ENCODE data around the gene SWAP70.

SWAP70 gene

GRCh38 chr11:9680028-9680427 lies 16.2 kb downstream of the SWAP70 start:
- TF ChIP-seq CTCF (conservative IDR thresholded peaks at IDR 0.05), result no peak
- H3K27ac ChIP-seq, result no peak overlapping the region

- TF ChIP-seq CTCF (conservative IDR thresholded peaks at IDR 0.05), result no peak
Observed at GRCh38 chr11:9681583-9682372, 17.9 kb downstream of the SWAP70 start.

GRCh38 chr11:9687711-9688477 lies 24.0 kb downstream of the SWAP70 start:
- no peak for TF ChIP-seq CTCF (conservative IDR thresholded peaks at IDR 0.05)
- no peak overlapping the region for H3K27ac ChIP-seq

More at GRCh38 chr11:9681583-9682372, 17.9 kb downstream of the SWAP70 start:
- H3K27ac ChIP-seq, result no peak overlapping the region

GRCh38 chr11:9688716-9689511 lies 25.0 kb downstream of the SWAP70 start:
- no peak for TF ChIP-seq CTCF (conservative IDR thresholded peaks at IDR 0.05)
- H3K27ac ChIP-seq, result no peak overlapping the region

GRCh38 chr11:9689721-9690120 lies 25.8 kb downstream of the SWAP70 start:
- TF ChIP-seq CTCF (conservative IDR thresholded peaks at IDR 0.05), result no peak

GRCh38 chr11:9691865-9692264 lies 28.0 kb downstream of the SWAP70 start:
- TF ChIP-seq CTCF (conservative IDR thresholded peaks at IDR 0.05), result no peak
- H3K27ac ChIP-seq, result peak overlapping the region; percentile 66; the same call in 1 of the 2 replicates

More at GRCh38 chr11:9689721-9690120, 25.8 kb downstream of the SWAP70 start:
- H3K27ac ChIP-seq, result no peak overlapping the region

- H3K27ac ChIP-seq, result peak overlapping the region; percentile 66
- no peak for TF ChIP-seq CTCF (conservative IDR thresholded peaks at IDR 0.05)
Observed at GRCh38 chr11:9692691-9693090, 28.8 kb downstream of the SWAP70 start.

All from VCaP (cell line).